SK-N-DZ (cell line): ENCODE data around the gene ANKDD1A.

Experiments used
- DNase-seq: peaks from one replicate; pipeline ENCODE4 v3.0.0-alpha.2; 2015; ENCODE audit warnings: low spot score

The ANKDD1A gene

GRCh38 chr15:64923546-64923945 is 11.8 kb downstream of the ANKDD1A start:
- no peak for DNase-seq

- no peak for DNase-seq
Measured at GRCh38 chr15:64925335-64926330, 13.9 kb downstream of the ANKDD1A start.

GRCh38 chr15:64926661-64927060 is 15.0 kb downstream of the ANKDD1A start:
- DNase-seq, result no peak

GRCh38 chr15:64928626-64929220 is 17.0 kb downstream of the ANKDD1A start:
- no peak for DNase-seq

GRCh38 chr15:64930019-64930652 is 18.4 kb downstream of the ANKDD1A start:
- DNase-seq, result no peak

- no peak for DNase-seq
Measured at GRCh38 chr15:64930778-64931371, 19.2 kb downstream of the ANKDD1A start.

GRCh38 chr15:64931381-64931780 is 19.7 kb downstream of the ANKDD1A start:
- no peak for DNase-seq

GRCh38 chr15:64934023-64934422 is 22.3 kb downstream of the ANKDD1A start:
- DNase-seq, result no peak

GRCh38 chr15:64938192-64938591 is 26.5 kb downstream of the ANKDD1A start:
- DNase-seq, result no peak

GRCh38 chr15:64942356-64942755 is 30.7 kb downstream of the ANKDD1A start:
- DNase-seq, result no peak

GRCh38 chr15:64943512-64944225 is 32.0 kb downstream of the ANKDD1A start:
- no peak for DNase-seq

- DNase-seq, result no peak
Measured at GRCh38 chr15:64944961-64945360, 33.3 kb downstream of the ANKDD1A start.

GRCh38 chr15:64947211-64947610 is 35.5 kb downstream of the ANKDD1A start:
- no peak for DNase-seq

GRCh38 chr15:64948916-64949315 is 37.2 kb downstream of the ANKDD1A start:
- DNase-seq, result no peak

GRCh38 chr15:64949383-64950186 is 37.9 kb downstream of the ANKDD1A start:
- DNase-seq, result no peak

- DNase-seq, result no peak
Measured at GRCh38 chr15:64950888-64951287, 39.2 kb downstream of the ANKDD1A start.

GRCh38 chr15:64951777-64952418 is 40.2 kb downstream of the ANKDD1A start:
- DNase-seq, result no peak

- no peak for DNase-seq
Measured at GRCh38 chr15:64954395-64954794, 42.7 kb downstream of the ANKDD1A start.

- DNase-seq, result no peak
Measured at GRCh38 chr15:64959128-64959527, 47.4 kb downstream of the ANKDD1A start.

GRCh38 chr15:64960153-64960552 is 48.5 kb downstream of the ANKDD1A start:
- DNase-seq, result no peak
